ENCODE data around the gene TSPAN5. TPM values are rescaled to one million over a fixed set of nuclear protein-coding genes. Genes with fewer than 3 reads are reported as not detected.

Gene TSPAN5
- polyA plus RNA-seq, 1 donor (not counting 4 experiments of a cell fraction or from before 2014, with no cell fraction given) = 45.5 TPM

GRCh38 chr4:98504091-98504490 lies 154.3 kb downstream of the TSPAN5 start:
- FAIRE-seq = no peak
- peaks cover 3% of the 10 kb centered on the region for H3K4me1 ChIP-seq (ENCODE audit: control insufficient read depth, extremely low read depth, insufficient read depth, low read length)
- no peaks in the 10 kb centered on the region for H4K20me1 ChIP-seq (ENCODE audit: control insufficient read depth, extremely low read depth, insufficient read depth, low read length)
- H3K4me3 ChIP-seq (ENCODE audit: control insufficient read depth in 2 of 3, extremely low read depth in 1 of 3, insufficient read depth in 2 of 3, low read depth in 1 of 3, low read length in 3 of 3) = no peak overlapping the region
- no peak overlapping the region for H3K27ac ChIP-seq (ENCODE audit: control insufficient read depth, insufficient read depth, low read length)
- dilution Hi-C loops (cut with MboI; ENCODE audit: extremely low pct_ligation_motif_present, low sequenced_read_pairs) = no loop called here
- peaks cover 0 to 6% of the 10 kb centered on the region in 2 experiments for H3K36me3 ChIP-seq (ENCODE audit: control insufficient read depth in 2 of 2, extremely low read depth in 1 of 2, insufficient read depth in 2 of 2, low read length in 2 of 2)
- peaks cover 2% of the 10 kb centered on the region for H3K9me3 ChIP-seq (ENCODE audit: control insufficient read depth, low read depth, low read length)
- no peak overlapping the region for H3K4me2 ChIP-seq (ENCODE audit: control insufficient read depth, extremely low read depth, insufficient read depth, low read depth, low read length)
- H3K79me2 ChIP-seq (ENCODE audit: control insufficient read depth, insufficient read depth, low read length) = peaks cover 9% of the 10 kb centered on the region
- no peaks in the 10 kb centered on the region for H3K9me1 ChIP-seq (ENCODE audit: control insufficient read depth, extremely low read depth, insufficient read depth, low read length)
- no peak for DNase-seq (ENCODE audit: low read depth, low spot score)
- no peak for TF ChIP-seq EZH2 (IDR thresholded peaks at IDR 0.05; ENCODE audit: low read length)
- TF ChIP-seq CTCF (optimal IDR thresholded peaks at IDR 0.05 in 1 of 3, IDR thresholded peaks at IDR 0.05 in 1 of 3, conservative IDR thresholded peaks at IDR 0.05 in 1 of 3; ENCODE audit: extremely low read depth in 1 of 3, insufficient read depth in 2 of 3, low read length in 3 of 3) = no peak
- H3K9ac ChIP-seq (ENCODE audit: control insufficient read depth, extremely low read depth, insufficient read depth, low read length) = no peak overlapping the region
- H2AFZ ChIP-seq (ENCODE audit: control insufficient read depth, low read length) = no peak overlapping the region
- no peaks in the 10 kb centered on the region for H3K27me3 ChIP-seq (ENCODE audit: control insufficient read depth, extremely low read depth, insufficient read depth, low read length)

GRCh38 chr4:98503676-98504075 lies 154.7 kb downstream of the TSPAN5 start:
- DNase-seq (ENCODE audit: low read depth, low spot score) (no peak), FAIRE-seq (no peak)
- no peak for TF ChIP-seq CTCF (optimal IDR thresholded peaks at IDR 0.05 in 1 of 3, IDR thresholded peaks at IDR 0.05 in 1 of 3, conservative IDR thresholded peaks at IDR 0.05 in 1 of 3; ENCODE audit: extremely low read depth in 1 of 3, insufficient read depth in 2 of 3, low read length in 3 of 3)
- TF ChIP-seq EZH2 (IDR thresholded peaks at IDR 0.05; ENCODE audit: low read length) = no peak
- Histone ChIP-seq H3K9ac (ENCODE audit: control insufficient read depth, extremely low read depth, insufficient read depth, low read length) (no peak overlapping the region), H3K4me1 (ENCODE audit: control insufficient read depth, extremely low read depth, insufficient read depth, low read length) (peaks cover 3% of the 10 kb centered on the region), H3K9me3 (ENCODE audit: control insufficient read depth, low read depth, low read length) (peaks cover 2% of the 10 kb centered on the region), H4K20me1 (ENCODE audit: control insufficient read depth, extremely low read depth, insufficient read depth, low read length) (no peaks in the 10 kb centered on the region), H3K79me2 (ENCODE audit: control insufficient read depth, insufficient read depth, low read length) (peaks cover 5% of the 10 kb centered on the region), H2AFZ (ENCODE audit: control insufficient read depth, low read length) (no peak overlapping the region), H3K27me3 (ENCODE audit: control insufficient read depth, extremely low read depth, insufficient read depth, low read length) (no peaks in the 10 kb centered on the region), H3K36me3 (ENCODE audit: control insufficient read depth in 2 of 2, extremely low read depth in 1 of 2, insufficient read depth in 2 of 2, low read length in 2 of 2) (peaks cover 0 to 6% of the 10 kb centered on the region in 2 experiments), H3K9me1 (ENCODE audit: control insufficient read depth, extremely low read depth, insufficient read depth, low read length) (no peaks in the 10 kb centered on the region), H3K4me3 (ENCODE audit: control insufficient read depth in 2 of 3, extremely low read depth in 1 of 3, insufficient read depth in 2 of 3, low read depth in 1 of 3, low read length in 3 of 3) (no peak overlapping the region), H3K27ac (ENCODE audit: control insufficient read depth, insufficient read depth, low read length) (no peak overlapping the region), H3K4me2 (ENCODE audit: control insufficient read depth, extremely low read depth, insufficient read depth, low read depth, low read length) (no peak overlapping the region)
- dilution Hi-C loops (cut with MboI; ENCODE audit: extremely low pct_ligation_motif_present, low sequenced_read_pairs) = no loop called here
